NCI-H2107 (cell line): Measurements from ENCODE around the gene PDK1.

ENCODE experiments used
- DNase-seq: peaks from one replicate; lab custom pipeline; 2025; lab: John Stamatoyannopoulos, UW

Gene PDK1

GRCh38 chr2:172642301-172643020 is 86.6 kb downstream of the PDK1 start:
- DNase-seq: no peak

- DNase-seq: no peak
These were observed 87.3 kb downstream of the PDK1 start for GRCh38 chr2:172643142-172643541.

DNA sequence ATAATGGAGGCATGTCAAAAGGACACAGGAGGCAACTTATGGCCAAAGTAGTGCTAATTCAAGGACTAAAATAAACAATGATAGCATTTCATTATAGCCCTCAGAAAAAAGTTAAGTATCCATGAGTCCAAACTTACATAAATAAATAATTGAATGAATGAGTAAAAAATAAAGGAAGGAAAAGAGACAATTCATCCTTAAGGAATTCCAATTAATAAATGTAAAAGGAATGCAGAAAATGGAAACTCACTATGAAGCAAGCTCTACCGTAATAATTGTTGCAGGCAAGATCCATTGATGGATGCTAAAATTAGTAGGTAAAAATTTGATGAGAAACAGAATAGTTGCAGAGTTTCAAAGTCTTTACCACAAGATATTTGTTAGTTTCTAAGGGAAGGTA is 91.5 kb downstream of the PDK1 start:
- DNase-seq: no peak

DNA sequence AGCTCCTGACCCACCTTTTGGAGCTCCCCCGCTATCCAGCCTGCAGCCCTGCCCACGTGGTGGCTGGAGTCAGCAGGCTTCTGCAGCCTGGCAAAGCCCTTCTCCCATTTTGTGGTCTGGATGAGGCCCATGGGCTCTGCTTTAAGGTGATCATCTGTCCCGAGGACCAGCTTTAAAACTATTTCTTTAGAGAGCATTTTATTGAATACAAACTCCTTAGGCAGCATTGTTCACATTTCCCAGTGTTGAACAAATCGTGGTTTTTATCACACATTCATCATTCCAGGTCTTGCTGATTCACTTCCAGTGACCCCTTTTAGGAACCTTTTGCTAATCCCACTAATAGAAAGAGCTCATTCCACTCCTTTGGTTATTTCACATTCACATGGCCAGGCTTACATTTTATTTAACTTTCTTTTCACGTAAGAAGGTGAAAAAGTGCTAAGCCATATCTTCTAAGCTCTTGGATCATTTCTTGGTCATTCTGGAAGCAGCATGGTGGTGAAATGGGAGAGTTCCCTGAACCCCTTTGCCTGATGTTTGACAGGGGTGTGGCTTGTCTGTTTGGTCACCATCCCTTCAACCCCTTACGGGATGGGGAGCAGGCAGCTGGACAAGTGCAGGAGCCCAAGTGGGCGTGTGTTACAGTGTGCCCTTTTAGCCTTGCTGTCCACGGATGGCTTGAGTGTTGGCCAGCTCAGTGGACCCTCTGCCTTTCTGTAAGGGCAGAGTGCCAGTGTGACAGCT is 99.4 kb downstream of the PDK1 start:
- DNase-seq: no peak

- no peak for DNase-seq
These were observed 100.1 kb downstream of the PDK1 start for GRCh38 chr2:172655838-172656573.
